SKM-1 (cell line): ENCODE measurements around the gene CITED4.

Source experiments
- DNase-seq: peaks from one replicate; lab custom pipeline; 2025; ENCODE audit not compliant: unreplicated experiment; lab: John Stamatoyannopoulos, UW

Gene CITED4

DNA sequence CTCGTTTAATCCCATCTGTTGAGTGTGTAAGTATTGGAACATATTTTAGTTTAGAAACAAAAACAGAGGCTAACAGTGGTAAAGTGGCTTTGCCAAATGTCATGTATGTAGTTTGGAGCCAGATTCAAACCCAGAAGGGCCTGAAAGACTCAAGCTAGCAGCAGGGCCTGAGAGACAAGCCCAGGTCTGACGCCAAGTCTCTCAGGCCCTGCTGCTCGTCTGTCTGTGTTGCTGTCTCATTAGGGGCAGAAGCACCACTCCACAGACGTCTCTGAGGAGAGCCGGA lies 8.3 kb downstream of the CITED4 start:
- DNase-seq = no peak

GRCh38 chr1:40853113-40853884 lies 8.9 kb downstream of the CITED4 start:
- DNase-seq = no peak

DNA sequence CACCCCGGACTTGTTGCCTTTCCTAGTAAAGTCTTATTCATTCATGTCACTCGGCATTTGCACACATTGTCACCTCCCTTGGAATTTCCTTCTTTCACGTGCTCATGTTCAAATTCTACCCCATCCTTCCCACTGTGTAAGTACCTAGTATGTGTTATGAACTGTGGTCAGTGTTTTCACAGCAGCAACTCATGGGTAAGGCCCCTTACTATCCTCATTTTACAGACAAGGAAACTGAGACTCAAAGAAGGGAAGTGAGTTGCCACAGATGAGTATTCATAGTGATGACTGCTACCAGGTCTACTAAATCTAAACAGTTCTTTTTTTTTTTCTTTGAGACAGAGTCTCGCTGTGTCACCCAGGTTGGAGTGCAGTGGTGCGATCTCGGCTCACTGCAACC lies 10.5 kb downstream of the CITED4 start:
- DNase-seq = no peak

DNA sequence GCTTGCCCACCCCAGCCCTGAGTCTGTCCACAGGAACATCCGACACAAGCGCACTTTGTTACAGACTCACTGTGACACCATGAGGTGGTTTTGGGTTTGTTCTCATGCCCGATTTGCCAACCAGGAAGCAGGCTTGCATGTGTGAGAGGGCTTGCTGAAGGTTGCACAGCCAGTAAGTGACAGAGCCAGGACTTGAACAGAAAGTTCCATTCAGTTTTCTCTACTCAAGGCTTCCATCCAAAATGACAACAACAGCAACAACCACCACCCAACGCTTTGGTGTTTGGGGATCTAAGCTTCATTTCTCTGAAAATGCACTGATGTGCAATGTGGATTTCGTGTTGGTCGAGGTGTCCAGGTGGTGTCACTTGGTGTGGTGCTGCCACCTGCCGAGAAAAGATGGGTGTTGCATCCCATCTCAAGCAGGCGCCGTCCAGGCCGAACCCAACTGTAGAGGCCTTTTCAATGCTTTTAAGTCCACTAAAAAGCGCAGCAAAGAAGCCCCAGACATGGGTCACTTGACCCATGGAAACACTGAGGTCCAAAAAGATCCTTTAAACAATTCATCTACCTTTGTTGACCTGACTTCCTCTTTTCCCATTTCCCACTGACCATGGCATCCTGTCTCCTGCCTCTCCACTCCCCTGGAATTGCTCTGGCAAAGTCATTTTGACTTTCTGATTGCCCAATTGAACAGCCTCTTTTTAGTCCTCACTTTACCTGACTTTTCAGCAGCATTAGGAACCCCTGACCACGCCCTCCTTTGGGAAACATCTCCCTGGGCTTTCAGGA lies 12.2 kb downstream of the CITED4 start:
- DNase-seq = no peak

DNA sequence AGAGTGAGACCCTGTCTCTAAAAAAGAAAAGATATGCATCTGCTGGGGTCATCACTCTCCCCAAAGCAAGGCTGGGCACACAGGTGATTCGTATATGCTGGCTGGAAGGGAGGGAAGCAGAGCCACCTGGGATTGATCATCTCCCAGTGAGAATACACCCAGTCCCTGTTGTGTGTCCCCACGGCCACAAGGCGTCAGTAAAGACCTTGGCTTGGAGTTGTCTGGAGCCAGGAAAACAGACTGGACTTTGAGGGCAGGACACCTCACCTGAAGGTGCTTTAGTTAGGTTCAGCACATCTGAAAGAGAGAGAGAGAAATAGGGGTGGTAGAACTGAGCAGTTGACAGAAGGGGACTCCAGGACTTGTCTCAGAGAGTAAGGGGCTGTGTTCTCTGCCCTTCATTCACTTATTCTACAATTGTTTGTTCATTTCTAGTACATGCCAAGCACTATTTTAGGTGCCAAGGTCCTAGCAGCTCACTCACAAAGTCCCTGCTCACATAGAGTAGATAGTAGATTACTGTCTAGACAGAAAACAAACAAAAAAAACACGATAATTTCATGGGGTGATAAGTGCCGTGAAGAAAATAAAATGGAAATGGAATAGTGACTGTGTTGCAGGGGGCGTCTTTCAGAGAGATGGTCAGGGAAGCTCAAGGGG lies 13.5 kb downstream of the CITED4 start:
- peak; percentile 54 for DNase-seq

- DNase-seq = no peak
Measured at GRCh38 chr1:40847023-40847745, 15.0 kb downstream of the CITED4 start.

GRCh38 chr1:40845895-40846294 lies 16.3 kb downstream of the CITED4 start:
- no peak for DNase-seq

DNA sequence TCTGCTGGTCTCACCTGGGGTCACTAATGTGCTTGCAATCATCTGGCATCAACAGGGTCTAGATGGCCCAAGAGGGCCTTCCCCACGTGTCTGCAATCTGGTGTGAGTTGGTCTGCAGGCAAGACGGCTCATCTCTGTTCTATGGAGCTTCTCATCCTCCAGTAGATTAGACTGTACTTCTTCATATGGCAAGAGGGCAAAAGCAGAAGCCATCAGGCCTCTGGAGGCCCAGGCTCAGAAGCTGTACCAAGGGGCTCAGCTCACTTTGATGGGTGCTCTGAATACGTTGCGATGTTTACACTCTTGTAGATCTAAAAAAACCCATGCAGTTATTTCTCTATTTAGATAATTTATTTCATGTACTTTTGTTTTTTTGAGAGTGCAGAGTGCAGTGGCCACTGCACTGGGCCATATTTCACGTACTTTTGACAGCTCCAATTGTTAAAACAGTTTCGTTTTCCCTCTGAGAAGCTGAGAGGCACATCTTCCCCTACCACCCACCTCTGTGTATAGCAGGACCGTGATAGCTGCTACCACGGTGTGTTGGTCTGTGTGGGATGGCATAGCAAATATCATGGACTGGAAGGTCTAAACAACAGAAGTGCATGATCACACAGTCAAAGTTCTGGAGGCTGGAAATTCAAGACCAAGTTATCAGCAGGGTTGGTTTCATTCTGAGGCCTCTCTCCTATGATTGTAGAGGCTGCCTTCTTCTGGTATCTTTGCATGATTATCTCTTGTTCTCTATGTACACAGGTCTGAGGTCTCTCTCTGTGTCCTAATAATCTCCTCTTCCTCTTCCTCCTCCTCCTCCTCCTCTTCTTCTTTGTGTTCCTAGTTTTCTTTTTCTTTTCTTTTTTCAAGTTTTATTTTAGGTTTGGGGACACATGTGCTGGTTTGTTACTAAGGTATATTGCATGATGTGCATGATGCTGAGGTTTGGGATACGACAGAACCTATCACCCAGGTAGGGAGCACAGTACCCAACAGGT lies 17.0 kb downstream of the CITED4 start:
- DNase-seq = no peak

- no peak for DNase-seq
Measured at GRCh38 chr1:40844079-40844478, 18.1 kb downstream of the CITED4 start.

DNA sequence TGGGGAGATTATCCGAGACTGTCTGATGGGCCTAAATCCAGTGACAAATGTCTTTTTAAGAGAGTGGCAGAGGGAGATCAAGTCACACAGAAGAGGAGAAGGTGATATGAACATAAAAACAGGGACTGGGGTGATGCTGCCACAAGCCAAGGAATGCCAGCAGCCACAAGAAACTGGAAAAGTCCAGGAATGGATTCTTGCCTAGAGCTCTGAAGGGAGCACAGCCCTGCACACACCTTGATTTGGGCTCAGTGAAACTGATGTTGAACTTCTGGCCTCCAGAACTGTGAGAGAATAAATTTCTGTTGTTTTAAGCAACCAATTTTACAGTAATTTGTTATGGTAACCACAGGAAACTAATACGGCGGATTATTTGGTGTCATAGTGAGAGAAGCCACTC lies 19.5 kb downstream of the CITED4 start:
- no peak for DNase-seq

GRCh38 chr1:40842207-40842606 lies 20.0 kb downstream of the CITED4 start:
- DNase-seq = no peak

DNA sequence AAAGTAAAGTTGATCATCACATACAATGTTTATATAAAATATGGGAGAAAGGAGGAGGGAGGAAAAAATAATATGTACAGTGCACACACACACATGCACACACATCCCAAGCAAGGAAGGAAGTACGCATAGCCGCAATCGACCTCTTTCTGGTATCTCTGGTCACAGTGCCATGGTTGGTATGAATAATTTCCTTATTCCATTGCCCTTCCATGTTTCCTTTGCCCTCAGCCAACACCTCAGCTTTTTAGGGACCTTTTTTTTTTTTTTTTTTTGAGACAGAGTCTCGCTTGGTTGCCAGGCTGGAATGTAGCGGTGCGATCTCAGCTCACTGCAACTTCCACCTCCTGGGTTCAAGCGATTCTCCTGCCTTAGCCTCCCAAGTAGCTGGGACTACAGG lies 20.6 kb downstream of the CITED4 start:
- no peak for DNase-seq

DNA sequence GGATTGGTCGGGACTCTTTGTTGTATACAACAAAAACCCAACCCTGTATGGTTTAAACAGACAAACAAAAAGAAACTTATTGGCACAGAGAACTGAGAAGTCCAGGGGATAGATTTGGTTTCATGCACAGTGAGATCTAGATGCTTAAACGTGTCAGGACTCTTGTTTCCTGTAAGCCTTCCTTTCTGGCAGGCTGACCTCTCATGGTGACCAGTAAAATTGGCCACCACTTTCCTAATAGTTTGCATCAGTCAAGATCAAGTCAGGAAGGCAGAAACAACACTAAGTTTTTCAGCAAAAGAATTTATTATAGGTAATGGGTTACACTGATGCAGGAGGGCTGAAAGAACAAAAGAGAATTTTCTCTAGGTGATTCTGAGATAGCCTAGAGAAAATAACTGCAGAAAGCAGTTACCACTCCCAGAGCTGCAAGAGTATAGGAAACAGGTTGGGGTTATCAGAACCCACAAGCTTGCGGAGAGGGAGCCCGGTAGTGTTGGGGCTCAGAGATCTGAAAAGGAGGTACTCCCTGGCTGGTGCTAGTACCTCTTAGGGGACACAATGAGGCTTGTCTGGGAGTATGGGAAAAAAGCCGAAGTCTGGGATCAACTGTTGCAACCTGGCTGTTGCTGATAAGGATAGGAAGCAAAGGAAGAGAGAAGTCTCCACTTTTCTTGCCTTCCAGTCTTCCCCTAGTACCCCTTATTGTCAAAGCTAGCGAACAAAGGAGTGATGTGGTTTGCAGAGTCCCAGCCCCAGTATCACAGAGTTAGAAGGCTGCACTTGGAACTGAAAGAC lies 21.4 kb downstream of the CITED4 start:
- DNase-seq = no peak

- no peak for DNase-seq
Measured at GRCh38 chr1:40839943-40840335, 22.2 kb downstream of the CITED4 start.

GRCh38 chr1:40838980-40839942 lies 22.9 kb downstream of the CITED4 start:
- no peak for DNase-seq

- no peak for DNase-seq
Measured at GRCh38 chr1:40838045-40838979, 23.9 kb downstream of the CITED4 start.

- DNase-seq = no peak
Measured at GRCh38 chr1:40837601-40838000, 24.6 kb downstream of the CITED4 start.
